ENCODE data around the gene ATP5F1B.

The ATP5F1B gene

GRCh38 chr12:56633468-56634241 is 12.1 kb downstream of the ATP5F1B start:
- Histone ChIP-seq H3K4me3 (IDR thresholded peaks at IDR 0.05; ENCODE audit: insufficient read depth, low read depth, low read length) (no peak overlapping the region), H3K27ac (peak overlapping the region; percentile 53; the same call in 1 of the 2 replicates), H3K4me1 (ENCODE audit: low read depth, poor library complexity, severe bottlenecking) (peaks cover 60% of the 10 kb centered on the region), H3K4me2 (peak overlapping the region; percentile 92), H2AFZ (ENCODE audit: low read depth) (peak overlapping the region; percentile 48; the same call in 1 of the 2 replicates), H3K36me3 (ENCODE audit: insufficient read depth) (peaks cover 10% of the 10 kb centered on the region; the same call in 1 of the 2 replicates), H3K27me3 (ENCODE audit: insufficient read depth, low read depth) (no peaks in the 10 kb centered on the region), H4K20me1 (ENCODE audit: insufficient read depth) (no peaks in the 10 kb centered on the region; the same call in 1 of the 2 replicates), H3K79me2 (ENCODE audit: insufficient read depth, low read depth) (peaks cover 70% of the 10 kb centered on the region), H3K9ac (peak overlapping the region; percentile 59; the same call in 1 of the 2 replicates)
- no peak for TF ChIP-seq CTCF (conservative IDR thresholded peaks at IDR 0.05; ENCODE audit: low read depth, low read length)

- Histone ChIP-seq H2AFZ (ENCODE audit: low read depth) (no peak overlapping the region), H4K20me1 (ENCODE audit: insufficient read depth) (no peaks in the 10 kb centered on the region; the same call in 1 of the 2 replicates)
Observed at GRCh38 chr12:56632701-56633467, 12.9 kb downstream of the ATP5F1B start.

GRCh38 chr12:56631790-56632700 is 13.7 kb downstream of the ATP5F1B start:
- peak overlapping the region; percentile 92 for H3K4me2 ChIP-seq
- H2AFZ ChIP-seq (ENCODE audit: low read depth): no peak overlapping the region
- no peak for TF ChIP-seq CTCF (conservative IDR thresholded peaks at IDR 0.05; ENCODE audit: low read depth, low read length)
- H3K79me2 ChIP-seq (ENCODE audit: insufficient read depth, low read depth): peaks cover 86% of the 10 kb centered on the region
- no peaks in the 10 kb centered on the region; the same call in 1 of the 2 replicates for H4K20me1 ChIP-seq (ENCODE audit: insufficient read depth)
- peak overlapping the region; percentile 27; the same call in 1 of the 2 replicates for H3K27ac ChIP-seq
- H3K4me1 ChIP-seq (ENCODE audit: low read depth, poor library complexity, severe bottlenecking): peaks cover 60% of the 10 kb centered on the region
- no peaks in the 10 kb centered on the region for H3K27me3 ChIP-seq (ENCODE audit: insufficient read depth, low read depth)
- no peaks in the 10 kb centered on the region; the same call in 1 of the 2 replicates for H3K36me3 ChIP-seq (ENCODE audit: insufficient read depth)
- H3K9ac ChIP-seq: no peak overlapping the region; the same call in 1 of the 2 replicates
- H3K4me3 ChIP-seq (IDR thresholded peaks at IDR 0.05; ENCODE audit: insufficient read depth, low read depth, low read length): no peak overlapping the region

More at GRCh38 chr12:56632701-56633467, 12.9 kb downstream of the ATP5F1B start:
- no peak overlapping the region; the same call in 1 of the 2 replicates for H3K9ac ChIP-seq
- peaks cover 60% of the 10 kb centered on the region for H3K4me1 ChIP-seq (ENCODE audit: low read depth, poor library complexity, severe bottlenecking)
- peaks cover 4% of the 10 kb centered on the region; the same call in 1 of the 2 replicates for H3K36me3 ChIP-seq (ENCODE audit: insufficient read depth)
- peaks cover 78% of the 10 kb centered on the region for H3K79me2 ChIP-seq (ENCODE audit: insufficient read depth, low read depth)
- H3K27ac ChIP-seq: no peak overlapping the region; the same call in 1 of the 2 replicates
- TF ChIP-seq CTCF (conservative IDR thresholded peaks at IDR 0.05; ENCODE audit: low read depth, low read length): no peak
- no peak overlapping the region for H3K4me3 ChIP-seq (IDR thresholded peaks at IDR 0.05; ENCODE audit: insufficient read depth, low read depth, low read length)
- H3K27me3 ChIP-seq (ENCODE audit: insufficient read depth, low read depth): no peaks in the 10 kb centered on the region
- H3K4me2 ChIP-seq: peak overlapping the region; percentile 92
